ENCODE results near the gene GPC5.

Gene GPC5

DNA sequence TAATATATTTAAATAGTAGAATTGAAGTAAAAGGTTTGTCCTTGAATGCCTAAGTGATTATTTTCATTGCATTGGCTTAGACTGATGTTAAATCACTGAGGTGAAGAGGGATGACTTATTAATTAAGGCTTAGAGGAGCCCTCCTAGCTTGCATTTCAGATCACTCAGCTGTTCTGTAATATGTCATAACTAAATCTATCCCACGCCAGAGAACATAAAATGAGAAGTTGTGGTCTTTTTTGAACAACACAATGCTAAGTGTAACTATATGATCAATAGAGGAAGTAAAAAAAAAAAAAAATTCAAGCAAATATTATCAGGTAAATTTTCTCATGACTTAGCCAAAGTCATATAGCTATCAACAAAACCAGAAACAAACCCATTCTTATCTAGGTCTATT lies 752.2 kb downstream of the GPC5 start:
- TF ChIP-seq TAF1 (IDR thresholded peaks at IDR 0.05; ENCODE audit: borderline replicate concordance, insufficient read depth, low read length) (no peak), FOXP2 (optimal IDR thresholded peaks at IDR 0.05; ENCODE audit: borderline replicate concordance, extremely low read depth, extremely low read length, insufficient read depth) (no peak), SIN3A (IDR thresholded peaks at IDR 0.05; ENCODE audit: borderline replicate concordance, insufficient read depth, low read length) (no peak), REST (IDR thresholded peaks at IDR 0.05; ENCODE audit: insufficient read depth in 1 of 2, low read depth in 2 of 2, low read length in 2 of 2) (no peak), POLR2AphosphoS5 (IDR thresholded peaks at IDR 0.05; ENCODE audit: low read depth, low read length) (no peak)

- no peak for TF ChIP-seq SIN3A (IDR thresholded peaks at IDR 0.05; ENCODE audit: borderline replicate concordance, insufficient read depth, low read length)
- TF ChIP-seq FOXP2 (optimal IDR thresholded peaks at IDR 0.05; ENCODE audit: borderline replicate concordance, extremely low read depth, extremely low read length, insufficient read depth) = no peak
- TF ChIP-seq POLR2AphosphoS5 (IDR thresholded peaks at IDR 0.05; ENCODE audit: low read depth, low read length) = no peak
- no peak for TF ChIP-seq REST (IDR thresholded peaks at IDR 0.05; ENCODE audit: insufficient read depth in 1 of 2, low read depth in 2 of 2, low read length in 2 of 2)
- TF ChIP-seq TAF1 (IDR thresholded peaks at IDR 0.05; ENCODE audit: borderline replicate concordance, insufficient read depth, low read length) = no peak
Observed at GRCh38 chr13:92158346-92158745, 759.9 kb downstream of the GPC5 start.

DNA sequence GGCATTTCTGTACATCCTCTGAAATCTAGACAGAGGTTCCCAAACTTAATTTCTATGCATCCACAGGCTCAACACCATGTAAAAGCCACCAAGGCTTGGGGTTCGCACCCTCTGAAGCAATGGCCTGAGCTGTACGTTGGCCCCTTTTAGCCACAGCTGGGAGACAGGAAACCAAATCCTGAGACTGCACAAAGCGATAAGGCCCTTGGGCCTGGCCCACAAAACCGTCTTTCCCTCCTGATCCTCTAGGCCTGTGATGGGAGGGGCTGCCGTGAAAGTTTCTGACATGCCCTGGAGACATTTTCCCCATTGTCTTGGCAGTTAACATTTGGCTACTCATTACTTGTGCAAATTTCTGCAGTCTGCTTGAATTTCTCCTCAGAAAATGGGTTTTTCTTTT lies 766.4 kb downstream of the GPC5 start:
- TF ChIP-seq REST (IDR thresholded peaks at IDR 0.05; ENCODE audit: insufficient read depth in 1 of 2, low read depth in 2 of 2, low read length in 2 of 2) (no peak), SIN3A (IDR thresholded peaks at IDR 0.05; ENCODE audit: borderline replicate concordance, insufficient read depth, low read length) (no peak), FOXP2 (optimal IDR thresholded peaks at IDR 0.05; ENCODE audit: borderline replicate concordance, extremely low read depth, extremely low read length, insufficient read depth) (no peak), TAF1 (IDR thresholded peaks at IDR 0.05; ENCODE audit: borderline replicate concordance, insufficient read depth, low read length) (no peak), POLR2AphosphoS5 (IDR thresholded peaks at IDR 0.05; ENCODE audit: low read depth, low read length) (no peak)

- TF ChIP-seq POLR2AphosphoS5 (IDR thresholded peaks at IDR 0.05; ENCODE audit: low read depth, low read length) (no peak), TAF1 (IDR thresholded peaks at IDR 0.05; ENCODE audit: borderline replicate concordance, insufficient read depth, low read length) (no peak), FOXP2 (optimal IDR thresholded peaks at IDR 0.05; ENCODE audit: borderline replicate concordance, extremely low read depth, extremely low read length, insufficient read depth) (no peak), SIN3A (IDR thresholded peaks at IDR 0.05; ENCODE audit: borderline replicate concordance, insufficient read depth, low read length) (no peak), REST (IDR thresholded peaks at IDR 0.05; ENCODE audit: insufficient read depth in 1 of 2, low read depth in 2 of 2, low read length in 2 of 2) (no peak)
Observed at GRCh38 chr13:92172191-92172590, 773.8 kb downstream of the GPC5 start.

DNA sequence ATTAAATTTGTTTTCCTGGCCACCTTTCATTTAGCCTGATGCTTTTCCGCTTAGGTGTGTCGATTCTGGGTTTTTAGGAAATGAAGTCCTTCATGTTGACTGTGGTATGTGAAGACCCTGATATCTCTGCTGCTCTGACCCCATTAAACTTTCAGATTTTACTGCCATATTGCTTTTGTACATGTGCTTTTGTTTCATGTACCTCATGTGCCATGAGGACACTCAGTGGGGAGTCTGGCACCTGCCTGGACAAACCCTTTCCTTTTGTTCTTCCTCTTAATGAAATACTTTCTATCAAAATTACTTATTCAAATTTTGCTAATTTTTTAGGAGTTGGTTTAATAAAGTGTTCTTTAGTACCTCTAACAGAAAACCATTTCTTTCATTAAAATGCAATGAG lies 774.8 kb downstream of the GPC5 start:
- TF ChIP-seq POLR2AphosphoS5 (IDR thresholded peaks at IDR 0.05; ENCODE audit: low read depth, low read length) = no peak
- no peak for TF ChIP-seq FOXP2 (optimal IDR thresholded peaks at IDR 0.05; ENCODE audit: borderline replicate concordance, extremely low read depth, extremely low read length, insufficient read depth)
- TF ChIP-seq SIN3A (IDR thresholded peaks at IDR 0.05; ENCODE audit: borderline replicate concordance, insufficient read depth, low read length) = no peak
- TF ChIP-seq TAF1 (IDR thresholded peaks at IDR 0.05; ENCODE audit: borderline replicate concordance, insufficient read depth, low read length) = no peak
- TF ChIP-seq REST (IDR thresholded peaks at IDR 0.05; ENCODE audit: insufficient read depth in 1 of 2, low read depth in 2 of 2, low read length in 2 of 2) = no peak

Measured in PFSK-1 (cell line).